IMR-90 (cell line): ENCODE results near the gene RASAL1. TPM values are rescaled to one million over a fixed set of nuclear protein-coding genes. Genes with fewer than 3 reads are reported as not detected.

Source experiments
- ATAC-seq: fragments of 200-7000 bp; cut with Tn5 transposase; 2 replicates; pipeline ENCODE4 v1.9.1; 2020; ENCODE audit warnings: low read depth, mild to moderate bottlenecking, moderate library complexity
- BruUV-seq: library from RNA; stranded (reverse); fragments of 400-500 nt; replicated peaks from 2 replicates; lab custom pipeline; 2021; lab: Mats Ljungman, UMichigan
- CTCF ChIA-PET: fragments of 300-600 bp; formaldehyde crosslinking; extraction: SDS; loops from one replicate; lab custom pipeline; 2021; ENCODE audit warnings: antibody characterized with exemption; lab: Yijun Ruan, JAX
- POLR2A ChIA-PET: fragments of 300-600 bp; sonication (Branson Sonifier 250); formaldehyde crosslinking; loops from one replicate; lab custom pipeline; 2022; ENCODE audit warnings: antibody characterized with exemption; ENCODE audit not compliant: unreplicated experiment; lab: Charles Lee
- DNase-seq: peaks from one replicate; pipeline ENCODE4 v3.0.0; 2013
- H2AFZ ChIP-seq: replicated peaks from 2 replicates; pipeline ENCODE3; 2013; ENCODE audit warnings: low read length, mild to moderate bottlenecking; ENCODE audit not compliant: poor library complexity
- H2AK5ac ChIP-seq: 2 replicates; pipeline ENCODE4 v1.6.1; 2013; ENCODE audit warnings: low read depth, low read length, inconsistent platforms
- H2AK9ac ChIP-seq: replicated peaks from 2 replicates; pipeline ENCODE3; 2013; ENCODE audit warnings: mild to moderate bottlenecking, low read depth, low read length, moderate library complexity; ENCODE audit not compliant: poor library complexity
- H2BK120ac ChIP-seq: 2 replicates; pipeline ENCODE4 v1.6.1; 2013; ENCODE audit warnings: low read depth, low read length, inconsistent platforms
- H2BK15ac ChIP-seq: 3 replicates; pipeline ENCODE4 v1.6.1; 2013; ENCODE audit warnings: low read depth, low read length, inconsistent platforms
- H2BK20ac ChIP-seq: 2 replicates; pipeline ENCODE4 v1.6.1; 2013; ENCODE audit warnings: low read depth, mild to moderate bottlenecking, inconsistent platforms, low read length, moderate library complexity
- H2BK5ac ChIP-seq: 2 replicates; pipeline ENCODE4 v1.6.1; 2013; ENCODE audit warnings: mild to moderate bottlenecking, low read depth, low read length, inconsistent platforms; ENCODE audit not compliant: poor library complexity, severe bottlenecking
- H3K14ac ChIP-seq: replicated peaks from 2 replicates; pipeline ENCODE4 v1.6.1; 2013; ENCODE audit warnings: low read depth, low read length, inconsistent platforms
- H3K18ac ChIP-seq: 2 replicates; pipeline ENCODE4 v1.6.1; 2013; ENCODE audit warnings: low read depth, low read length, control low read depth
- H3K23ac ChIP-seq: 2 replicates; pipeline ENCODE4 v1.6.1; 2013; ENCODE audit warnings: low read depth, low read length, inconsistent platforms
- H3K27ac ChIP-seq: 2 replicates; pipeline ENCODE4 v1.5.1; 2013; ENCODE audit warnings: mild to moderate bottlenecking, control low read depth, low read length; ENCODE audit not compliant: insufficient read depth
- H3K27me3 ChIP-seq: 2 replicates; pipeline ENCODE4 v1.6.1; 2013; ENCODE audit warnings: low read length; ENCODE audit not compliant: control insufficient read depth, insufficient read depth
- H3K36me3 ChIP-seq: 2 replicates; pipeline ENCODE4 v1.6.1; 2013; ENCODE audit warnings: low read length, mixed read lengths; ENCODE audit not compliant: control insufficient read depth, insufficient read depth
- H3K4ac ChIP-seq: 2 replicates; pipeline ENCODE4 v1.6.1; 2013; ENCODE audit warnings: low read depth, low read length, inconsistent platforms
- H3K4me1 ChIP-seq: 2 replicates; pipeline ENCODE4 v1.6.1; 2013; ENCODE audit warnings: low read length, mixed read lengths; ENCODE audit not compliant: control insufficient read depth, insufficient read depth
- H3K4me2 ChIP-seq: 2 replicates; pipeline ENCODE4 v1.6.1; 2013; ENCODE audit warnings: low read depth, mild to moderate bottlenecking, control low read depth, low read length, moderate library complexity
- H3K4me3 ChIP-seq: 2 replicates; pipeline ENCODE4 v1.5.1; 2013; ENCODE audit warnings: low read depth, mild to moderate bottlenecking, control low read depth, low read length, moderate library complexity; ENCODE audit not compliant: insufficient read depth
- H3K56ac ChIP-seq: 2 replicates; pipeline ENCODE4 v1.6.1; 2013; ENCODE audit warnings: low read length, inconsistent platforms; ENCODE audit not compliant: insufficient read depth; ENCODE audit errors: extremely low read depth
- H3K79me1 ChIP-seq, 2 experiments: 2 replicates each; pipeline ENCODE4 v1.6.1; 2013; ENCODE audit warnings: low read length in 2 of 2, inconsistent platforms in 1 of 2, low read depth in 1 of 2
- H3K9ac ChIP-seq: 2 replicates; pipeline ENCODE4 v1.6.1; 2013; ENCODE audit warnings: low read depth, low read length, control low read depth
- H3K9me1 ChIP-seq: 2 replicates; pipeline ENCODE4 v1.6.1; 2013; ENCODE audit warnings: low read length, inconsistent platforms; ENCODE audit not compliant: insufficient read depth
- H3K9me3 ChIP-seq: 2 replicates; pipeline ENCODE4 v1.6.1; 2013; ENCODE audit warnings: low read length; ENCODE audit not compliant: control insufficient read depth, insufficient read depth
- H4K20me1 ChIP-seq: 2 replicates; pipeline ENCODE4 v1.6.1; 2013; ENCODE audit warnings: low read length, inconsistent platforms; ENCODE audit not compliant: insufficient read depth
- H4K5ac ChIP-seq: 2 replicates; pipeline ENCODE4 v1.6.1; 2013; ENCODE audit warnings: mild to moderate bottlenecking, low read depth, low read length, control low read depth
- H4K8ac ChIP-seq, 2 experiments: 2 replicates each; pipeline ENCODE4 v1.6.1; 2013; ENCODE audit warnings: low read depth in 2 of 2, low read length in 2 of 2, control low read depth in 1 of 2, inconsistent platforms in 1 of 2
- H4K91ac ChIP-seq: 2 replicates; pipeline ENCODE4 v1.6.1; 2013; ENCODE audit warnings: low read depth, low read length, inconsistent platforms; ENCODE audit not compliant: insufficient read depth
- CEBPB ChIP-seq: IDR thresholded peaks from 2 replicates; pipeline ENCODE4 v1.6.1; 2012; ENCODE audit warnings: low read depth, low read length, improper control_type of control experiment
- CHD1 ChIP-seq: IDR thresholded peaks from 2 replicates; pipeline ENCODE4 v1.6.1; 2012; ENCODE audit warnings: low read depth, low read length, improper control_type of control experiment
- CTCF ChIP-seq: conservative IDR thresholded peaks from 2 replicates; pipeline ENCODE4 v1.5.1; 2012; ENCODE audit warnings: mild to moderate bottlenecking, low read depth, low read length, improper control_type of control experiment
- FOS ChIP-seq: fragments of 150-350 bp; IDR thresholded peaks from 2 replicates; pipeline ENCODE4 v1.6.1; 2016; ENCODE audit warnings: low read depth, low read length
- MXI1 ChIP-seq: IDR thresholded peaks from 2 replicates; pipeline ENCODE4 v1.6.1; 2012; ENCODE audit warnings: low read depth, mild to moderate bottlenecking, low read length, moderate library complexity, borderline replicate concordance
- NFE2L2 ChIP-seq: fragments of 150-350 bp; IDR thresholded peaks from 2 replicates; pipeline ENCODE4 v1.6.1; 2016; ENCODE audit warnings: low read depth, mild to moderate bottlenecking, low read length
- RAD21 ChIP-seq: IDR thresholded peaks from 2 replicates; pipeline ENCODE4 v1.6.1; 2012; ENCODE audit warnings: low read length, improper control_type of control experiment
- RFX5 ChIP-seq: IDR thresholded peaks from 2 replicates; pipeline ENCODE4 v1.8.0; 2012; ENCODE audit warnings: low read depth, mild to moderate bottlenecking, low read length, moderate library complexity
- SMC3 ChIP-seq: fragments of 150-350 bp; IDR thresholded peaks from 2 replicates; pipeline ENCODE4 v1.6.1; 2016; ENCODE audit warnings: low read depth, mild to moderate bottlenecking, antibody characterized with exemption, low read length, moderate library complexity
- USF2 ChIP-seq: fragments of 150-350 bp; IDR thresholded peaks from 2 replicates; pipeline ENCODE4 v1.6.1; 2017; ENCODE audit warnings: mild to moderate bottlenecking, antibody characterized with exemption, low read length, low read depth
- WGBS, 2 experiments: methylation state at CpG; one replicate each; pipeline versions ENCODE4 v1.1.5 to v1.1.7; 2013; ENCODE audit warnings: missing lambda C conversion rate in 2 of 2; ENCODE audit not compliant: insufficient read length in 1 of 2; ENCODE audit errors: extremely low coverage in 2 of 2; 5-methylcytosine and 5-hydroxymethylcytosine counted together
- dilution Hi-C: fragments of 300-500 bp; cut with HindIII; formaldehyde crosslinking; loops from one replicate; pipeline ENCODE4 v1.14.3; 2018; ENCODE audit warnings: low sequenced_read_pairs; ENCODE audit not compliant: unreplicated experiment
- in situ Hi-C: fragments of 300-500 bp; cut with MboI; formaldehyde crosslinking; loops from 3 replicates; pipeline ENCODE4 v1.14.3; 2019; ENCODE audit warnings: low sequenced_read_pairs, inconsistent platforms, mixed read lengths
- intact Hi-C: fragments of 100-400 bp; cut with micrococcal nuclease; formaldehyde crosslinking; loops from 2 replicates; pipeline ENCODE4 v1.10.0; 2022
- polyA plus RNA-seq, 3 experiments: library from polyadenylated mRNA; depleted of rRNA; stranded (reverse); fragments of >200 nt; gene quantifications; 2 replicates each; pipeline ENCODE4 v1.2.3, GENCODE V29; 2012; ENCODE audit warnings: low replicate concordance in 1 of 3
- total RNA-seq: library from RNA; depleted of rRNA; stranded (reverse); fragments of >200 nt; gene quantifications from 2 replicates; pipeline ENCODE4 v1.2.3, GENCODE V29; 2012

RASAL1 gene
- total and polyA plus RNA-seq, 2 of the 4 experiments (the other 2 are of a cell fraction) = not detected

- Histone ChIP-seq H3K56ac (no peak overlapping the region), H4K20me1 (no peaks in the 10 kb centered on the region), H2BK15ac (no peak overlapping the region), H3K9me3 (no peaks in the 10 kb centered on the region), H3K36me3 (no peaks in the 10 kb centered on the region), H4K91ac (no peak overlapping the region), H3K27me3 (peaks cover 37% of the 10 kb centered on the region), H3K79me1 (no peaks in the 10 kb centered on the region), H2BK120ac (no peak overlapping the region), H2AFZ (no peak overlapping the region), H3K18ac (no peak overlapping the region), H2AK9ac (no peak overlapping the region), H3K9me1 (0 out of 2 replicates have a peak, but pooled peaks cover 2% of the 10 kb centered on the region), H2BK5ac (no peak overlapping the region), H3K4me2 (no peak overlapping the region), H3K14ac (no peak overlapping the region), H3K4me3 (no peak overlapping the region), H3K23ac (no peak overlapping the region), H2AK5ac (no peak overlapping the region), H3K9ac (no peak overlapping the region), H3K4me1 (no peaks in the 10 kb centered on the region), H4K8ac (no peak overlapping the region), H3K4ac (no peak overlapping the region), H2BK20ac (no peak overlapping the region), H4K5ac (no peak overlapping the region), H3K27ac (no peak overlapping the region)
- ATAC-seq (no peak), DNase-seq (no peak)
- intact Hi-C loops = no loop called here
- 68% methylated on average over 3 of the region's 7 CpGs; no CpG with 5 or more reads in 1 of the 2 experiments for WGBS, 2 experiments
- BruUV-seq = no TSS peak
- CTCF ChIA-PET = no interaction called here
- in situ Hi-C loops = no loop called here
- TF ChIP-seq CHD1 = no peak
- no peak for TF ChIP-seq USF2
- no peak for TF ChIP-seq SMC3
- no peak for TF ChIP-seq RAD21
- no peak for TF ChIP-seq CEBPB
- TF ChIP-seq CTCF = no peak
- TF ChIP-seq FOS = no peak
- no peak for TF ChIP-seq MXI1
- no peak for TF ChIP-seq RFX5
- TF ChIP-seq NFE2L2 = no peak
- dilution Hi-C loops = no loop called here
- POLR2A ChIA-PET = no interaction called here
Measured at GRCh38 chr12:113060336-113060960, 75.1 kb downstream of the RASAL1 start.
